ENCODE measurements around the gene CADM4. TPM values are rescaled to one million over a fixed set of nuclear protein-coding genes. Genes with fewer than 3 reads are reported as not detected.
"Not testable (repeated sequence)": the region's sequence is repeated elsewhere in the genome, so short reads cannot be mapped to it uniquely, and the experiment has no call there.

CADM4 gene
- total RNA-seq, 1 donor from 2014 or later: 21.9 TPM

DNA sequence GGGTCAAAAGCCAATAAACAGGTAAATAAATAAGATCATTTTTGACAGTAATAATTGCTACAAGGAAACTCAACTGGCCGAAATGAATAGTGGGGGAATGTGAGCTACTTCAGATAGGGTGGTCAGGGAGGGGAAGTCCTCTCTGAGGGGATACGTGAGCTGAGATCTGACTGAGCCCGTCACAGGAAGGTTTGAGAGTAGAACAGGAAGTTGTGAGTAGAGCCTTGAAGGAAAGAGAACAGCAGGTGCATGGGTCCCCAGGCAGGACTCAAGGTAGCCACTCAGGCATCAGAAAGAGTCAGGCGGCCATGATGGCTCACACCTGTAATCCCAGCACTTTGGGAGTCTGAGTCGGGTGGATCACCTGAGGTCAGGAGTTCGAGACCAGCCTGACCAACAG is 50.0 kb downstream of the CADM4 start:
- H3K27me3 ChIP-seq (ENCODE audit: control insufficient read depth, insufficient read depth, low read length): no peaks in the 10 kb centered on the region
- no peak for DNase-seq (ENCODE audit: low read depth)
- H3K36me3 ChIP-seq (ENCODE audit: control insufficient read depth, insufficient read depth, low read length): peaks cover 6% of the 10 kb centered on the region
- TF ChIP-seq, protein P1, sequence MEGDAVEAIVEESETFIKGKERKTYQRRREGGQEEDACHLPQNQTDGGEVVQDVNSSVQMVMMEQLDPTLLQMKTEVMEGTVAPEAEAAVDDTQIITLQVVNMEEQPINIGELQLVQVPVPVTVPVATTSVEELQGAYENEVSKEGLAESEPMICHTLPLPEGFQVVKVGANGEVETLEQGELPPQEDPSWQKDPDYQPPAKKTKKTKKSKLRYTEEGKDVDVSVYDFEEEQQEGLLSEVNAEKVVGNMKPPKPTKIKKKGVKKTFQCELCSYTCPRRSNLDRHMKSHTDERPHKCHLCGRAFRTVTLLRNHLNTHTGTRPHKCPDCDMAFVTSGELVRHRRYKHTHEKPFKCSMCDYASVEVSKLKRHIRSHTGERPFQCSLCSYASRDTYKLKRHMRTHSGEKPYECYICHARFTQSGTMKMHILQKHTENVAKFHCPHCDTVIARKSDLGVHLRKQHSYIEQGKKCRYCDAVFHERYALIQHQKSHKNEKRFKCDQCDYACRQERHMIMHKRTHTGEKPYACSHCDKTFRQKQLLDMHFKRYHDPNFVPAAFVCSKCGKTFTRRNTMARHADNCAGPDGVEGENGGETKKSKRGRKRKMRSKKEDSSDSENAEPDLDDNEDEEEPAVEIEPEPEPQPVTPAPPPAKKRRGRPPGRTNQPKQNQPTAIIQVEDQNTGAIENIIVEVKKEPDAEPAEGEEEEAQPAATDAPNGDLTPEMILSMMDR (IDR thresholded peaks at IDR 0.05; ENCODE audit: insufficient read depth, low read length, poor library complexity, severe bottlenecking): no peak
- H3K4me3 ChIP-seq (ENCODE audit: low read depth, low read length): no peak overlapping the region

DNA sequence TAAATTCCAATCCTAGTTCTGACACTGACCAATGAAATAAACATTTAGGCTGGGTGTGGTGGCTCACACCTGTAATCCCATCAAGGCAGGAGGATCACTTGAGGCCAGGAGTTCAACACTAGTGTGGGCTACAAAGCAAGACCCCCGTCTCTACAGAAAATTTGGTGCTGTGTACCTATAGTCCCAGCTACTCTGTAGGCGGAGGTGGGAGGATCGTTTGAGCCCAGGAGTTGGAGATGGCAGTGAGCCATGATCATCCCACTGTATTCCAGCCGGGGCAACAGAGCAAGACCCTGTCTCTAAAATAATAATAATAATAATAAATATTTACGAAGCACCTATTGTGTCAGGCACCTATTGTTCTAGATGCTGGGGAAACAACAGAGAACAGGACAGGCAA is 50.4 kb downstream of the CADM4 start:
- no peaks in the 10 kb centered on the region for H3K27me3 ChIP-seq (ENCODE audit: control insufficient read depth, insufficient read depth, low read length)
- TF ChIP-seq, protein P1 (IDR thresholded peaks at IDR 0.05; ENCODE audit: insufficient read depth, low read length, poor library complexity, severe bottlenecking): no peak
- H3K4me3 ChIP-seq (ENCODE audit: low read depth, low read length): no peak overlapping the region
- H3K36me3 ChIP-seq (ENCODE audit: control insufficient read depth, insufficient read depth, low read length): peaks cover 6% of the 10 kb centered on the region
- no peak for DNase-seq (ENCODE audit: low read depth)

DNA sequence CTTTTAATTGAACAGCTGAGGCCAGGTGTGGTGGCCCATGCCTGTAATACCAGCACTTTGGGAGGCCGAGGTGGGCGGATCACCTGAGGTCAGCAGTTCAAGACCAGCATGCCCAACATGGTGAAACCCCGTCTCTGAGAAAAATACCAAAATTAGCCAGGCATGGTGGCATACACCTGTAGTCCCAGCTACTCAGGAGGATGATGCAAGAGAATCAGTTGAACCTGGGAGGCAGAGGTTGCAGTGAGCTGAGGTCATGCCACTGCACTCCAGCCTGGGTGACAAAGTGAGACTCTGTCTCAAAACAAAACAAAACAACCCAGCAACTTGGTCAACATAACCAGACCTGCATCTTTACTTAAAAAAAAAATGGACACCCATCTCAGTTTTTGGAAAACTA is 52.6 kb downstream of the CADM4 start:
- not testable (repeated sequence) for H3K4me3 ChIP-seq (ENCODE audit: low read depth, low read length); DNase-seq (ENCODE audit: low read depth); H3K27me3 ChIP-seq (ENCODE audit: control insufficient read depth, insufficient read depth, low read length); H3K36me3 ChIP-seq (ENCODE audit: control insufficient read depth, insufficient read depth, low read length)

GRCh38 chr19:43586346-43586745 is 53.3 kb downstream of the CADM4 start:
- TF ChIP-seq, protein P1 (IDR thresholded peaks at IDR 0.05; ENCODE audit: insufficient read depth, low read length, poor library complexity, severe bottlenecking): no peak
- no peak for DNase-seq (ENCODE audit: low read depth)
- peaks cover 4% of the 10 kb centered on the region for H3K36me3 ChIP-seq (ENCODE audit: control insufficient read depth, insufficient read depth, low read length)

GRCh38 chr19:43584484-43584883 is 55.2 kb downstream of the CADM4 start:
- H3K36me3 ChIP-seq (ENCODE audit: control insufficient read depth, insufficient read depth, low read length): peaks cover 2% of the 10 kb centered on the region
- H3K4me3 ChIP-seq (ENCODE audit: low read depth, low read length): no peak overlapping the region
- TF ChIP-seq, protein P1 (IDR thresholded peaks at IDR 0.05; ENCODE audit: insufficient read depth, low read length, poor library complexity, severe bottlenecking): no peak
- no peaks in the 10 kb centered on the region for H3K27me3 ChIP-seq (ENCODE audit: control insufficient read depth, insufficient read depth, low read length)
- DNase-seq (ENCODE audit: low read depth): peak; percentile 32

More at GRCh38 chr19:43586346-43586745, 53.3 kb downstream of the CADM4 start:
- Histone ChIP-seq H3K4me3 (ENCODE audit: low read depth, low read length) (no peak overlapping the region), H3K27me3 (ENCODE audit: control insufficient read depth, insufficient read depth, low read length) (no peaks in the 10 kb centered on the region)

GRCh38 chr19:43582495-43582894 is 57.2 kb downstream of the CADM4 start:
- no peak for DNase-seq (ENCODE audit: low read depth)
- TF ChIP-seq, protein P1 (IDR thresholded peaks at IDR 0.05; ENCODE audit: insufficient read depth, low read length, poor library complexity, severe bottlenecking): no peak
- Histone ChIP-seq H3K4me3 (ENCODE audit: low read depth, low read length) (no peak overlapping the region), H3K36me3 (ENCODE audit: control insufficient read depth, insufficient read depth, low read length) (peaks cover 2% of the 10 kb centered on the region), H3K27me3 (ENCODE audit: control insufficient read depth, insufficient read depth, low read length) (no peaks in the 10 kb centered on the region)
